ENCODE results near the gene OLFML2B. TPM values are rescaled to one million over a fixed set of nuclear protein-coding genes. Genes with fewer than 3 reads are reported as not detected.

Gene OLFML2B
- total RNA-seq, 1 experiment from 2014 or later = 3.4 TPM

DNA sequence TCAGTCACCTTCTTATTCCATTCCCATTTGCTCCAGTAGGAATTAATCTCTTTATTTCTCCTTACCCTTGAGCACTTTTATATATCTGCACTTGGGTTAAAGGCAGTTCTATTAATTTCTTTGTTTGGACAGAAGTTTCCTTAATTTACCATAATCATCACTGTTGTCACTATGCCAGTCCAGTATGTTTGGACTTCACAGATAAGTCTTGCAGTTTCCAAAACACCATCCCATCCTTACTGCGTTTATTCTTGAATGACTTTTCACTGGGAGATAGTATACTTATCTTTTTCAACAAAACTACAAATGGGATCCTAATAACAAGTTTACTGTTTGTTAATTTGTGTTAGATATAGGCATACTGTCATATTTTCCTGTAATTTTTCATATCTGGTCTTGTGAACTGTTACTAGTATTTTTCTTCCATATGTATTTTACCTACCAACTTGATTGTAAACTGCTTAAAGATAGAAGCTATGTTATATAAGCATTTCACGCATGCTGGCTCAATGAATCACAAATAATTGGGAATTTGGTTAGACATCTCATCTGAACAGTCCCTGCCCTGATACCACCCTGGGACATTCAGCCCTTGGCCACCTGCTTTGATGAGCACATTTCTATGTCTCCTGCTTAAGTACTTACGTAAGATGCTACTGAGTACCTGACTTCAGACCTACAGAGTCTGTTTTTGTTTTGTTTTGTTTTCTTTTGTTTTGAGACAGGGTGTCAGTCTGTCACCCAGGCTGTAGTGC, 78.2 kb downstream of the OLFML2B start:
- Histone ChIP-seq H3K27ac (ENCODE audit: low read depth, low read length, poor library complexity, severe bottlenecking) (no peak overlapping the region), H3K4me1 (ENCODE audit: insufficient read depth, low read length, poor library complexity, severe bottlenecking) (peaks cover 9% of the 10 kb centered on the region), H3K9me3 (ENCODE audit: low read depth, low read length, poor library complexity, severe bottlenecking) (no peaks in the 10 kb centered on the region), H3K36me3 (ENCODE audit: insufficient read depth, low read length, poor library complexity, severe bottlenecking) (no peaks in the 10 kb centered on the region), H3K4me3 (ENCODE audit: low read depth, low read length, poor library complexity, severe bottlenecking) (no peak overlapping the region), H3K27me3 (replicated peaks; ENCODE audit: insufficient read depth, low read depth, low read length, poor library complexity) (no peaks in the 10 kb centered on the region)
- no TSS peak for BruUV-seq (replicated peaks)
- POLR2A ChIA-PET (ENCODE audit: low non-redundant PET) = interaction anchor here (0.6 kb wide), 1 partner anchor 9 kb away, joined by 3 read pairs; no protein-coding TSS in a partner anchor
- intact Hi-C loops (cut with micrococcal nuclease; ENCODE audit: unreplicated experiment) = no loop called here
- no peak for DNase-seq (ENCODE audit: low spot score)
- no peak for TF ChIP-seq EZH2 (IDR thresholded peaks at IDR 0.05; ENCODE audit: borderline replicate concordance, low read depth, low read length, poor library complexity, severe bottlenecking)
- TF ChIP-seq, protein P1, sequence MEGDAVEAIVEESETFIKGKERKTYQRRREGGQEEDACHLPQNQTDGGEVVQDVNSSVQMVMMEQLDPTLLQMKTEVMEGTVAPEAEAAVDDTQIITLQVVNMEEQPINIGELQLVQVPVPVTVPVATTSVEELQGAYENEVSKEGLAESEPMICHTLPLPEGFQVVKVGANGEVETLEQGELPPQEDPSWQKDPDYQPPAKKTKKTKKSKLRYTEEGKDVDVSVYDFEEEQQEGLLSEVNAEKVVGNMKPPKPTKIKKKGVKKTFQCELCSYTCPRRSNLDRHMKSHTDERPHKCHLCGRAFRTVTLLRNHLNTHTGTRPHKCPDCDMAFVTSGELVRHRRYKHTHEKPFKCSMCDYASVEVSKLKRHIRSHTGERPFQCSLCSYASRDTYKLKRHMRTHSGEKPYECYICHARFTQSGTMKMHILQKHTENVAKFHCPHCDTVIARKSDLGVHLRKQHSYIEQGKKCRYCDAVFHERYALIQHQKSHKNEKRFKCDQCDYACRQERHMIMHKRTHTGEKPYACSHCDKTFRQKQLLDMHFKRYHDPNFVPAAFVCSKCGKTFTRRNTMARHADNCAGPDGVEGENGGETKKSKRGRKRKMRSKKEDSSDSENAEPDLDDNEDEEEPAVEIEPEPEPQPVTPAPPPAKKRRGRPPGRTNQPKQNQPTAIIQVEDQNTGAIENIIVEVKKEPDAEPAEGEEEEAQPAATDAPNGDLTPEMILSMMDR (conservative IDR thresholded peaks at IDR 0.05; ENCODE audit: low read depth, low read length) = no peak
- CTCF ChIA-PET = no interaction called here

DNA sequence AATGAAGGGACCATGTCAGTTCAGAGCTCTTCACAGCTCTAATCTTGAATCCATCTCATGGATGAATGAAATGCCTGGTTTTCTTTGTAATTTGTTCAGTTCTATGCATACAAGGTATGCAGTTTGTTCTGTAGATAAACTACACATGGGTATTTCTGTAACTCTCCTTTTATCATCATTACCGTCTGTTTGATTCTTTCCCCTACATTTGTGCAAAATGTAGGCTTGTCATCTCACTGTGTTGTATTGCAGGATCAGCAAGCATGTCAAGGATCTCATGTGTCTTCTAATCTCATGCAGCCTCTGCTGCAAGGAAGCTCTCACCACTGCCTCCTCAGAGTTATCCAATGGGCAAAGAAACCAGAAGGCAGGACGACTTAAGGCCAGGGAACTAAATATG, 79.3 kb downstream of the OLFML2B start:
- BruUV-seq (replicated peaks) = no TSS peak
- no peaks in the 10 kb centered on the region for H3K9me3 ChIP-seq (ENCODE audit: low read depth, low read length, poor library complexity, severe bottlenecking)
- no peaks in the 10 kb centered on the region for H3K36me3 ChIP-seq (ENCODE audit: insufficient read depth, low read length, poor library complexity, severe bottlenecking)
- H3K4me3 ChIP-seq (ENCODE audit: low read depth, low read length, poor library complexity, severe bottlenecking) = no peak overlapping the region
- intact Hi-C loops (cut with micrococcal nuclease; ENCODE audit: unreplicated experiment) = no loop called here
- H3K27ac ChIP-seq (ENCODE audit: low read depth, low read length, poor library complexity, severe bottlenecking) = no peak overlapping the region
- H3K4me1 ChIP-seq (ENCODE audit: insufficient read depth, low read length, poor library complexity, severe bottlenecking) = peaks cover 3% of the 10 kb centered on the region
- TF ChIP-seq, protein P1 (conservative IDR thresholded peaks at IDR 0.05; ENCODE audit: low read depth, low read length) = no peak
- TF ChIP-seq EZH2 (IDR thresholded peaks at IDR 0.05; ENCODE audit: borderline replicate concordance, low read depth, low read length, poor library complexity, severe bottlenecking) = no peak
- CTCF ChIA-PET = no interaction called here
- H3K27me3 ChIP-seq (replicated peaks; ENCODE audit: insufficient read depth, low read depth, low read length, poor library complexity) = no peaks in the 10 kb centered on the region
- POLR2A ChIA-PET (ENCODE audit: low non-redundant PET) = no interaction called here
- DNase-seq (ENCODE audit: low spot score) = no peak

DNA sequence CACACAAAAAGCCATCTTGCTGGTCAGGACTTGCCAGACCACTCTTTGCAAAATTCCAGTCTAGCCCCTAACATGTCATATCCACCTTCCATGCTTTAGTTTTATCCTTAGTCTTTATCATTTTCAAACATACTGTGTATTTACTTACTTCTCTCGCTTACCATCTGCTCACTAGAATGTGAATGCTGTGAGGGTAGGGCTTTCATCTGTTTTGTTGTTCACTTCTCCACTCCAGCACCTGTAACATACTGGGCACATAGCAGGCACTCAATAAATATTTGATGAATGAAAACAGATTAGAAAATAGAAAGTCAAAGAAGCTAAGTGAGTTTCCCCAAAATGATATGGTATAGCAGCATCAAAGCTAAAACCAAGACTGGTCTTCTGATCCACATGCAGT, 79.9 kb downstream of the OLFML2B start:
- no peak for DNase-seq (ENCODE audit: low spot score)
- H3K36me3 ChIP-seq (ENCODE audit: insufficient read depth, low read length, poor library complexity, severe bottlenecking) = no peaks in the 10 kb centered on the region
- H3K4me1 ChIP-seq (ENCODE audit: insufficient read depth, low read length, poor library complexity, severe bottlenecking) = no peaks in the 10 kb centered on the region
- no peaks in the 10 kb centered on the region for H3K9me3 ChIP-seq (ENCODE audit: low read depth, low read length, poor library complexity, severe bottlenecking)
- H3K27ac ChIP-seq (ENCODE audit: low read depth, low read length, poor library complexity, severe bottlenecking) = no peak overlapping the region
- POLR2A ChIA-PET (ENCODE audit: low non-redundant PET) = no interaction called here
- CTCF ChIA-PET = no interaction called here
- no TSS peak for BruUV-seq (replicated peaks)
- no peak for TF ChIP-seq EZH2 (IDR thresholded peaks at IDR 0.05; ENCODE audit: borderline replicate concordance, low read depth, low read length, poor library complexity, severe bottlenecking)
- intact Hi-C loops (cut with micrococcal nuclease; ENCODE audit: unreplicated experiment) = no loop called here
- H3K4me3 ChIP-seq (ENCODE audit: low read depth, low read length, poor library complexity, severe bottlenecking) = no peak overlapping the region
- no peaks in the 10 kb centered on the region for H3K27me3 ChIP-seq (replicated peaks; ENCODE audit: insufficient read depth, low read depth, low read length, poor library complexity)
